GM12878 (cell line): ENCODE measurements around the gene TRIM47.

Experiments
- CTCF ChIP-seq, 3 experiments: IDR thresholded peaks in 2 of 3; conservative IDR thresholded peaks in 1 of 3; 2 replicates each; pipeline ENCODE4 v1.5.1; 2011; ENCODE audit warnings: low read depth in 3 of 3, low read length in 3 of 3, mild to moderate bottlenecking in 3 of 3, control low read depth in 2 of 3, moderate library complexity in 2 of 3, inconsistent platforms in 1 of 3, mixed read lengths in 1 of 3; ENCODE audit not compliant: control insufficient read depth in 2 of 3, insufficient read depth in 1 of 3; ENCODE audit errors: extremely low read depth in 1 of 3
- E2F8 ChIP-seq: fragments of 450-650 bp; IDR thresholded peaks from 2 replicates; pipeline ENCODE4 v1.6.1; 2018; ENCODE audit warnings: mild to moderate bottlenecking, low read depth, moderate library complexity; ENCODE audit not compliant: partially characterized antibody
- EZH2 ChIP-seq: IDR thresholded peaks from 2 replicates; pipeline ENCODE4 v1.6.1; 2012; ENCODE audit warnings: low read depth, mild to moderate bottlenecking, control low read depth, inconsistent platforms, low read length, borderline replicate concordance; ENCODE audit not compliant: control insufficient read depth
- MYC ChIP-seq: IDR thresholded peaks from 2 replicates; pipeline ENCODE4 v1.6.1; 2011; ENCODE audit warnings: mild to moderate bottlenecking, low read length, moderate library complexity, inconsistent platforms; ENCODE audit not compliant: insufficient read depth, insufficient replicate concordance, insufficient read length, severe bottlenecking
- POLR2A ChIP-seq: IDR thresholded peaks from 2 replicates; pipeline ENCODE4 v1.6.1; 2011; ENCODE audit warnings: low read depth, mild to moderate bottlenecking, low read length
- POLR2AphosphoS5 ChIP-seq: IDR thresholded peaks from 2 replicates; pipeline ENCODE4 v1.6.1; 2011; ENCODE audit warnings: mild to moderate bottlenecking, low read length, inconsistent platforms
- SIN3A ChIP-seq: IDR thresholded peaks from 2 replicates; pipeline ENCODE4 v1.6.1; 2012; ENCODE audit warnings: low read depth, low read length, improper control_type of control experiment
- USF1 ChIP-seq: IDR thresholded peaks from 2 replicates; pipeline ENCODE4 v1.6.1; 2011; ENCODE audit warnings: borderline replicate concordance, low read depth, mild to moderate bottlenecking, moderate library complexity, mixed read lengths, low read length; ENCODE audit not compliant: insufficient read depth; ENCODE audit errors: extremely low read length
- USF2 ChIP-seq: IDR thresholded peaks from 2 replicates; pipeline ENCODE4 v1.6.1; 2011; ENCODE audit warnings: low read depth, low read length, improper control_type of control experiment, borderline replicate concordance

- TF ChIP-seq USF2: no peak
- TF ChIP-seq CTCF (IDR thresholded peaks at IDR 0.05 in 2 of 3, conservative IDR thresholded peaks at IDR 0.05 in 1 of 3; ENCODE audit: control insufficient read depth in 2 of 3, extremely low read depth in 1 of 3, insufficient read depth in 1 of 3, low read depth in 3 of 3, low read length in 3 of 3): no peak
- no peak for TF ChIP-seq POLR2A
- TF ChIP-seq POLR2AphosphoS5: no peak
- no peak for TF ChIP-seq EZH2
- no peak for TF ChIP-seq MYC
- TF ChIP-seq USF1: no peak
- TF ChIP-seq SIN3A: no peak
- TF ChIP-seq E2F8: no peak
Measured at GRCh38 chr17:75917917-75918445, 39.6 kb upstream of the TRIM47 start.
